ENCODE results near the gene LRRFIP2.

The LRRFIP2 gene

GRCh38 chr3:37017683-37018082 lies 156.7 kb downstream of the LRRFIP2 start:
- H3F3A ChIP-seq (ENCODE audit: insufficient read depth, low read length): no peaks in the 10 kb centered on the region
- no peak overlapping the region for H2AFZ ChIP-seq (ENCODE audit: low read length)
- no peak overlapping the region for H3K9ac ChIP-seq (ENCODE audit: low read length)
- H3K27me3 ChIP-seq (replicated peaks; ENCODE audit: insufficient read depth, low read length): no peaks in the 10 kb centered on the region
- peaks cover 3% of the 10 kb centered on the region; the same call in 1 of the 2 replicates for H3K36me3 ChIP-seq (replicated peaks; ENCODE audit: insufficient read depth, low read length)
- no peak for TF ChIP-seq EZH2phosphoT487 (IDR thresholded peaks at IDR 0.05; ENCODE audit: low read length)
- no peak for TF ChIP-seq CTCF (IDR thresholded peaks at IDR 0.05; ENCODE audit: low read length)
- no peak for TF ChIP-seq EZH2 (optimal IDR thresholded peaks at IDR 0.05; ENCODE audit: low read depth, low read length)
- no peaks in the 10 kb centered on the region for H3K9me3 ChIP-seq (replicated peaks; ENCODE audit: insufficient read depth, low read length)
- no peak overlapping the region for H3K4me2 ChIP-seq (ENCODE audit: low read depth, low read length)
- no peaks in the 10 kb centered on the region for H4K20me1 ChIP-seq (ENCODE audit: insufficient read depth, low read length)
- no peak overlapping the region for H3K27ac ChIP-seq (ENCODE audit: low read length)
- DNase-seq: no peak
- H3K4me3 ChIP-seq (ENCODE audit: low read length): no peak overlapping the region
- H3K79me2 ChIP-seq (ENCODE audit: low read length): no peaks in the 10 kb centered on the region
- H3K9me2 ChIP-seq (replicated peaks; ENCODE audit: insufficient read depth, low read length): no peaks in the 10 kb centered on the region
- no peaks in the 10 kb centered on the region for H3K4me1 ChIP-seq (ENCODE audit: low read length)

GRCh38 chr3:37016903-37017302 lies 157.5 kb downstream of the LRRFIP2 start:
- Histone ChIP-seq H2AFZ (ENCODE audit: low read length) (no peak overlapping the region), H3K79me2 (ENCODE audit: low read length) (no peaks in the 10 kb centered on the region), H3K36me3 (replicated peaks; ENCODE audit: insufficient read depth, low read length) (peaks cover 3% of the 10 kb centered on the region; the same call in 1 of the 2 replicates), H3K4me3 (ENCODE audit: low read length) (no peak overlapping the region), H3K9me3 (replicated peaks; ENCODE audit: insufficient read depth, low read length) (no peaks in the 10 kb centered on the region), H3K9me2 (replicated peaks; ENCODE audit: insufficient read depth, low read length) (no peaks in the 10 kb centered on the region), H3K27me3 (replicated peaks; ENCODE audit: insufficient read depth, low read length) (no peaks in the 10 kb centered on the region), H3K4me1 (ENCODE audit: low read length) (no peaks in the 10 kb centered on the region), H3K27ac (ENCODE audit: low read length) (no peak overlapping the region), H4K20me1 (ENCODE audit: insufficient read depth, low read length) (no peaks in the 10 kb centered on the region), H3K4me2 (ENCODE audit: low read depth, low read length) (no peak overlapping the region), H3F3A (ENCODE audit: insufficient read depth, low read length) (no peaks in the 10 kb centered on the region), H3K9ac (ENCODE audit: low read length) (no peak overlapping the region)
- TF ChIP-seq EZH2 (optimal IDR thresholded peaks at IDR 0.05; ENCODE audit: low read depth, low read length) (no peak), EZH2phosphoT487 (IDR thresholded peaks at IDR 0.05; ENCODE audit: low read length) (no peak), CTCF (IDR thresholded peaks at IDR 0.05; ENCODE audit: low read length) (no peak)
- DNase-seq: no peak

GRCh38 chr3:37015642-37016041 lies 158.7 kb downstream of the LRRFIP2 start:
- Histone ChIP-seq H3K27ac (ENCODE audit: low read length) (no peak overlapping the region), H3K36me3 (replicated peaks; ENCODE audit: insufficient read depth, low read length) (peaks cover 3% of the 10 kb centered on the region; the same call in 1 of the 2 replicates), H3K9me3 (replicated peaks; ENCODE audit: insufficient read depth, low read length) (no peaks in the 10 kb centered on the region), H2AFZ (ENCODE audit: low read length) (no peak overlapping the region), H3K4me2 (ENCODE audit: low read depth, low read length) (no peak overlapping the region), H3K27me3 (replicated peaks; ENCODE audit: insufficient read depth, low read length) (no peaks in the 10 kb centered on the region), H3F3A (ENCODE audit: insufficient read depth, low read length) (no peaks in the 10 kb centered on the region), H4K20me1 (ENCODE audit: insufficient read depth, low read length) (no peaks in the 10 kb centered on the region), H3K9me2 (replicated peaks; ENCODE audit: insufficient read depth, low read length) (no peaks in the 10 kb centered on the region), H3K4me3 (ENCODE audit: low read length) (no peak overlapping the region), H3K4me1 (ENCODE audit: low read length) (no peaks in the 10 kb centered on the region), H3K79me2 (ENCODE audit: low read length) (no peaks in the 10 kb centered on the region), H3K9ac (ENCODE audit: low read length) (no peak overlapping the region)
- DNase-seq: no peak
- TF ChIP-seq CTCF (IDR thresholded peaks at IDR 0.05; ENCODE audit: low read length): no peak
- TF ChIP-seq EZH2phosphoT487 (IDR thresholded peaks at IDR 0.05; ENCODE audit: low read length): no peak
- no peak for TF ChIP-seq EZH2 (optimal IDR thresholded peaks at IDR 0.05; ENCODE audit: low read depth, low read length)

All from MM.1S (cell line).